Epithelial cell of proximal tubule (primary cell): ENCODE measurements around the gene CHST6. TPM values are rescaled to one million over a fixed set of nuclear protein-coding genes. Genes with fewer than 3 reads are reported as not detected.

Source experiments
- DNase-seq: peaks from one replicate; pipeline ENCODE4 v3.0.0-alpha.2; 2011; ENCODE audit warnings: low read depth
- H3K4me3 ChIP-seq: 2 replicates; pipeline ENCODE4 v1.5.1; 2011; ENCODE audit warnings: low read depth, mild to moderate bottlenecking, low read length
- CTCF ChIP-seq: conservative IDR thresholded peaks from 2 replicates; pipeline ENCODE4 v1.5.1; 2012; ENCODE audit warnings: low read depth, mild to moderate bottlenecking, low read length
- total RNA-seq: library from RNA; depleted of rRNA; stranded (reverse); fragments of >200 nt; gene quantifications from 2 replicates; pipeline ENCODE4 v1.2.3, GENCODE V29; 2015

The CHST6 gene
- total RNA-seq, 1 donor from 2014 or later: 2.2 TPM

GRCh38 chr16:75455677-75456076, 39.6 kb downstream of the CHST6 start:
- TF ChIP-seq CTCF: no peak
- no peak overlapping the region for H3K4me3 ChIP-seq
- no peak for DNase-seq

GRCh38 chr16:75452464-75453190, 42.6 kb downstream of the CHST6 start:
- TF ChIP-seq CTCF: no peak
- no peak overlapping the region for H3K4me3 ChIP-seq
- no peak for DNase-seq

- H3K4me3 ChIP-seq: no peak overlapping the region
- TF ChIP-seq CTCF: no peak
- DNase-seq: no peak
Measured at GRCh38 chr16:75446416-75446815, 48.8 kb downstream of the CHST6 start.

GRCh38 chr16:75445298-75445697, 49.9 kb downstream of the CHST6 start:
- no peak overlapping the region for H3K4me3 ChIP-seq
- no peak for DNase-seq
- TF ChIP-seq CTCF: no peak

- no peak for TF ChIP-seq CTCF
- no peak overlapping the region for H3K4me3 ChIP-seq
- no peak for DNase-seq
Measured at GRCh38 chr16:75443298-75443697, 51.9 kb downstream of the CHST6 start.

GRCh38 chr16:75433732-75434413, 61.4 kb downstream of the CHST6 start:
- TF ChIP-seq CTCF: no peak
- peak; percentile 86 for DNase-seq
- H3K4me3 ChIP-seq: peak overlapping the region; percentile 98
